GM18907 (cell line): Measurements from ENCODE around the gene CLIC1.

Source experiments
- ATAC-seq: cut with Tn5 transposase; IDR thresholded peaks from one replicate; pipeline ENCODE4 v1.9.1; 2021; ENCODE audit warnings: mild to moderate bottlenecking, moderate library complexity; ENCODE audit not compliant: unreplicated experiment

The CLIC1 gene

DNA sequence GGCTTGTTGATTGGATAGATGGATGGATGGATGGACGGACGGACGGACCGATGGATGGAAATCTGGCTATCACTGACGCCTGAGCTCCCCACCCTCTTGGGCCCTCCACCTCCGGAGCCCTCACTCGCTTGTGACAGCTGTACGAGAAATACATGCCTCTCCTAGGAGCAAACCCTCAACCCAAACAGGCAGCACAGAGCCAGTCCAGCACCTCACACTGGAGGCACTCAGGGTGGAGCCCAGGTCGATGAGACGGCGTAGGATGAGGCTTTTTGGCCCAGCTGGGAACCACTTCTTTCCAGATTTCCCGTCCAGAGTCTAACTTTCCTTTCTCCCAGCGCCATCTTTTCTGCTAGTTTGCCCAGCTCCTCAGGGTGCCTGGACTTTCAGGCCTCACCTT lies 52.7 kb downstream of the CLIC1 start:
- ATAC-seq = no peak

DNA sequence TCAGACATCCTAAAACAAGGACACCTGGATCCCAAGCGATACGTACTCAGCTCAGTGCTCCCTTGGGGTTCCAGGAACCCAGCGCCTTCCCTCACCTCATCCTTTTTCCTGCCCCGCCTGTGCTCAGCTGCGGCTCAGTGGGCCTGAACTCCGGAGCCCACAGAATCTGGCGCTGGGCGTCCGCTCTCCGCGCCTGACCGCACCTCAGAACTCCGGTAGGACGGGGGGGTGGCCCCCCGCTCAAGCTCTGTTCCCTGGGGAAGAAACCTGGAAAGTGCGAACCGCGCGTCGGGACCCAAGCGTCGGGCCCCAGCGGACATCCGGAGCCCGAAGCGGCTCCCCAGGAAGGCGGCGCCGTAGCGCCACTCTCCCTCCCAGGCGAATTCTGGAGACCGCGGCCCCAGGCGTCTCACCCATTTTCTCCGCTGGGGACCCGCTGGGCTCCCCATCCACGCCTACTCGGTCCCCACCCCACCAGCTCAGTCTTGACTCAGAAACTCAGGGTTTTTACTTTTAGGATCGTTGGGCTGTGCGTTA lies 55.1 kb downstream of the CLIC1 start:
- no peak for ATAC-seq
